ENCODE measurements around the gene CKAP2L.
"Not testable (repeated sequence)": the region's sequence is repeated elsewhere in the genome, so short reads cannot be mapped to it uniquely, and the experiment has no call there.

The CKAP2L gene

GRCh38 chr2:112710956-112711750 lies 53.3 kb downstream of the CKAP2L start:
- H3K4me3 ChIP-seq (ENCODE audit: low read depth, low read length) = no peak overlapping the region

GRCh38 chr2:112709703-112710102 lies 54.7 kb downstream of the CKAP2L start:
- H3K4me3 ChIP-seq (ENCODE audit: low read depth, low read length) = no peak overlapping the region

- H3K4me3 ChIP-seq (ENCODE audit: low read depth, low read length) = no peak overlapping the region
Measured at GRCh38 chr2:112708968-112709367, 55.4 kb downstream of the CKAP2L start.

- not testable (repeated sequence) for H3K4me3 ChIP-seq (ENCODE audit: low read depth, low read length)
Measured at GRCh38 chr2:112706947-112707346, 57.5 kb downstream of the CKAP2L start.

- no peak overlapping the region for H3K4me3 ChIP-seq (ENCODE audit: low read depth, low read length)
Measured at GRCh38 chr2:112706170-112706664, 58.2 kb downstream of the CKAP2L start.

- H3K4me3 ChIP-seq (ENCODE audit: low read depth, low read length) = no peak overlapping the region
Measured at GRCh38 chr2:112705575-112705974, 58.8 kb downstream of the CKAP2L start.

GRCh38 chr2:112703684-112704083 lies 60.7 kb downstream of the CKAP2L start:
- H3K4me3 ChIP-seq (ENCODE audit: low read depth, low read length) = no peak overlapping the region

- H3K4me3 ChIP-seq (ENCODE audit: low read depth, low read length) = no peak overlapping the region
Measured at GRCh38 chr2:112701052-112701451, 63.4 kb downstream of the CKAP2L start.

- H3K4me3 ChIP-seq (ENCODE audit: low read depth, low read length) = no peak overlapping the region
Measured at GRCh38 chr2:112699984-112700667, 64.3 kb downstream of the CKAP2L start.

GRCh38 chr2:112698834-112699515 lies 65.4 kb downstream of the CKAP2L start:
- H3K4me3 ChIP-seq (ENCODE audit: low read depth, low read length) = no peak overlapping the region

GRCh38 chr2:112694182-112694581 lies 70.2 kb downstream of the CKAP2L start:
- no peak overlapping the region for H3K4me3 ChIP-seq (ENCODE audit: low read depth, low read length)

- no peak overlapping the region for H3K4me3 ChIP-seq (ENCODE audit: low read depth, low read length)
Measured at GRCh38 chr2:112693596-112693995, 70.8 kb downstream of the CKAP2L start.

GRCh38 chr2:112692918-112693317 lies 71.5 kb downstream of the CKAP2L start:
- no peak overlapping the region for H3K4me3 ChIP-seq (ENCODE audit: low read depth, low read length)

- H3K4me3 ChIP-seq (ENCODE audit: low read depth, low read length) = no peak overlapping the region
Measured at GRCh38 chr2:112692495-112692911, 71.9 kb downstream of the CKAP2L start.

GRCh38 chr2:112691881-112692281 lies 72.5 kb downstream of the CKAP2L start:
- no peak overlapping the region for H3K4me3 ChIP-seq (ENCODE audit: low read depth, low read length)

- no peak overlapping the region for H3K4me3 ChIP-seq (ENCODE audit: low read depth, low read length)
Measured at GRCh38 chr2:112690853-112691401, 73.5 kb downstream of the CKAP2L start.

- no peak overlapping the region for H3K4me3 ChIP-seq (ENCODE audit: low read depth, low read length)
Measured at GRCh38 chr2:112688086-112688880, 76.1 kb downstream of the CKAP2L start.

- no peak overlapping the region for H3K4me3 ChIP-seq (ENCODE audit: low read depth, low read length)
Measured at GRCh38 chr2:112687522-112687921, 76.9 kb downstream of the CKAP2L start.

All from iPS-11a (cell line).